Stimulated activated effector memory CD8-positive, alpha-beta T cell treated with anti-CD3 and anti-CD28 coated beads, Interleukin-12 subunit alpha, Interleukin-12 subunit beta, amount 100 ng/mL, for 72 hours (primary cell): ENCODE data around the gene ECSCR.
"Not testable (repeated sequence)": the region's sequence is repeated elsewhere in the genome, so short reads cannot be mapped to it uniquely, and the experiment has no call there.

Experiments used
- ATAC-seq: fragments of 150-1000 bp; cut with Tn5 transposase; 2 replicates; pipeline ENCODE4 v1.10.0; 2021
- DNase-seq, 2 donors: peaks; one replicate each; pipeline ENCODE4 v3.0.0; 2021 to 2022; ENCODE audit warnings: low spot score in 2 of 2
- H3K27ac Mint-ChIP-seq: one replicate; pipeline ENCODE4 v1.8.0; 2022; ENCODE audit warnings: mild to moderate bottlenecking, mixed read lengths
- H3K36me3 Mint-ChIP-seq: one replicate; pipeline ENCODE4 v1.8.0; 2022; ENCODE audit warnings: mild to moderate bottlenecking, mixed read lengths
- H3K4me1 Mint-ChIP-seq: one replicate; pipeline ENCODE4 v1.8.0; 2022; ENCODE audit warnings: mixed read lengths
- H3K4me3 Mint-ChIP-seq: one replicate; pipeline ENCODE4 v1.8.0; 2022; ENCODE audit warnings: mild to moderate bottlenecking, mixed read lengths
- H3K9me3 Mint-ChIP-seq: one replicate; pipeline ENCODE4 v1.8.0; 2022; ENCODE audit warnings: mixed read lengths

The ECSCR gene

DNA sequence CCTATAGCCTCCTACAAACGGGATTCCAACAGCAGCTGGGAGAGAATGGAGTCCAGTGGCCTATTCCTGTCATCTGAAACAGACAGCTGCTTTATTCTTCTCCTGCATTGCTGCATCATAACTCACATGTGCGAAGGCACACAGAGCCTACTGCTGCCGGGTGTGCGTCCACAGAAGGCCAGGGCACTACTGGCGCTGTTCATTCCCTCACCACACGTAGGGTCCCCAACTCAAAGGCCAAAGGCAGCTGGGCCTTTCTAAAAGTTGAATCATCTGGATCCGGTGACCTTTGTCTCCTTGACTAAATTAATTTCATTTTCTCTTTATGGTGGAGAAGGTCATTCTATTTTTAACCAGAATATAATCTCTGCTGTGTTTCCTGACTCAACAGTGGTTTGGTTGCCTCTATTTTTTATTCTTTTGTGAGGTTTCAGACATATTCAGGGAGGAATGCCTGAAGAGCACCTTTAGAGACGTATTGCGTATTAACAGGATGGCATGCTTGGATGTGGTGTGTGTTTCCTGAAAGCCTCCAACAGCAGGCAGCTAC, 47.9 kb downstream of the ECSCR start:
- no peak for DNase-seq
- peaks cover 58% of the 10 kb centered on the region for H3K36me3 Mint-ChIP-seq
- ATAC-seq = peak; percentile 9
- H3K27ac Mint-ChIP-seq = peak overlapping the region; percentile 90
- no peaks in the 10 kb centered on the region for H3K9me3 Mint-ChIP-seq
- peak overlapping the region; percentile 54 for H3K4me3 Mint-ChIP-seq
- peaks cover 44% of the 10 kb centered on the region for H3K4me1 Mint-ChIP-seq

GRCh38 chr5:139413963-139414362, 48.6 kb downstream of the ECSCR start:
- Mint-ChIP-seq H3K27ac (peak overlapping the region; percentile 90), H3K36me3 (peaks cover 51% of the 10 kb centered on the region), H3K9me3 (no peaks in the 10 kb centered on the region), H3K4me3 (peak overlapping the region; percentile 54), H3K4me1 (peaks cover 44% of the 10 kb centered on the region)
- ATAC-seq = peak; percentile 40
- no peak for DNase-seq

GRCh38 chr5:139413153-139413552, 49.4 kb downstream of the ECSCR start:
- Mint-ChIP-seq H3K27ac (peak overlapping the region; percentile 90), H3K36me3 (peaks cover 43% of the 10 kb centered on the region), H3K4me1 (peaks cover 44% of the 10 kb centered on the region), H3K9me3 (no peaks in the 10 kb centered on the region), H3K4me3 (no peak overlapping the region)
- ATAC-seq = no peak
- DNase-seq = no peak

GRCh38 chr5:139410993-139411828, 51.3 kb downstream of the ECSCR start:
- peaks cover 45% of the 10 kb centered on the region for H3K4me1 Mint-ChIP-seq
- peaks cover 24% of the 10 kb centered on the region for H3K36me3 Mint-ChIP-seq
- no peaks in the 10 kb centered on the region for H3K9me3 Mint-ChIP-seq
- H3K27ac Mint-ChIP-seq = no peak overlapping the region
- no peak overlapping the region for H3K4me3 Mint-ChIP-seq
- ATAC-seq (no peak), DNase-seq (no peak)

DNA sequence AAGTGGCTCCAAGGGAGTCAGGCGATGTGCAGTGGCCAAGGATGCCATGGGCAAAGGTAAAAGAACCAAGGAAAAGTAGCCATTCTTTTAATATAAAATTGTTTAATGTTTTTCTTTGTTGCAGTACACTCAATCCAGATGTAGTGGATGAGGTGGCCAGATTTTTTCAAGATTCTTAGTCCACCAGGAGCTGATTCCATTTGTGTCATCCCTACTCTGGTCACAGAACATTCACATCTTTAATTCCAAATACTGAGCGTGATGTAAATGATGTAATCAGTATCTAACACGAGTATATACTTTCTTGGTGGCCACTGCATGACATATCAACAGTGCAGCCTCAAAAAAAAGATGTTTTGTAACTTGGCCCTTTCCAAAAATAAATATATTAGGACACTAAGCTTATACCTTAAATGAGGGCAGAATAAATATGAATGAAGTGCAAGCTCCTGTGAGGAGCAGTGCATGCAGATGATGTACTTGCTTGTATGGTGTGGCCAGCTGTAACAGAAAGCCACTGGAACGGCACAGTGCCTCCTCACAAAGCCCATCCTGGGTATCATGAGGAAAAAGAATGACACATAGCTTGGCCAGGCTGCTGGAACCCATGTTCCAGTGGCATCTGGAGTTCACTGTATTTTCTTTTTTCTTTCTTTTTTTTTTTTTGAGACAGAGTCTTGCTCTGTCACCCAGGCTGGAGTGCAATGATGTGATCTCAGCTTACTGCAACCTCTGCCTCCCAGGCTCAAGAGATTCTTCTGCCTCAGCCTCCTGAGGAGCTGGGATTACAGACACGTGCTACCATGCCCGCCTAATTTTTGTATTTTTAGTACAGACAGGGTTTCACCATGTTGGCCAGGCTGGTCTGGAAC, 52.2 kb downstream of the ECSCR start:
- Mint-ChIP-seq H3K9me3 (no peaks in the 10 kb centered on the region), H3K4me3 (no peak overlapping the region), H3K36me3 (peaks cover 20% of the 10 kb centered on the region), H3K27ac (no peak overlapping the region), H3K4me1 (peaks cover 37% of the 10 kb centered on the region)
- no peak for DNase-seq
- ATAC-seq = no peak

DNA sequence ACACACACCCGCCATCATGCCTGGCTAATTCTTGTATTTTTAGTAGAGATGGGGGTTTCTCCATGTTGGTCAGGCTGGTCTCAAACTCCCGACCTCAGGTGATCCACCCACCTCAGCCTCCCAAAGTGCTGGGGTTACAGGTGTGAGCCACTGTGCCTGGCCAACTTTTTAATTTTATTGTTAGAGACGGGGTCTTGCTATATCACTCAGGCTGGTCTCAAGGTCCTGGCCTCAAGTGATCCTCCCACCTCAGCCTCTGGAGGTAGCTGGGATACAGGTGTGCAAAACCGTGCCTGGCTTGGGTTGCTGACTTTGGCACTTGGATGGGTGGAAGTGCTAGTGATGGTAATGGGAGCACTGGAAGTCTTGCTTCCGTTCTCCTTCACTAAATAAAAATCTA, 53.4 kb downstream of the ECSCR start:
- H3K4me1 Mint-ChIP-seq = peaks cover 31% of the 10 kb centered on the region
- peaks cover 20% of the 10 kb centered on the region for H3K36me3 Mint-ChIP-seq
- ATAC-seq, H3K4me3 Mint-ChIP-seq, H3K9me3 Mint-ChIP-seq, DNase-seq, H3K27ac Mint-ChIP-seq: not testable (repeated sequence)

- no peak overlapping the region for H3K4me3 Mint-ChIP-seq
- peaks cover 19% of the 10 kb centered on the region for H3K36me3 Mint-ChIP-seq
- peaks cover 31% of the 10 kb centered on the region for H3K4me1 Mint-ChIP-seq
- ATAC-seq (no peak), DNase-seq (no peak)
- H3K27ac Mint-ChIP-seq = peak overlapping the region; percentile 8
- no peaks in the 10 kb centered on the region for H3K9me3 Mint-ChIP-seq
These were observed 54.4 kb downstream of the ECSCR start for GRCh38 chr5:139408191-139408590.

DNA sequence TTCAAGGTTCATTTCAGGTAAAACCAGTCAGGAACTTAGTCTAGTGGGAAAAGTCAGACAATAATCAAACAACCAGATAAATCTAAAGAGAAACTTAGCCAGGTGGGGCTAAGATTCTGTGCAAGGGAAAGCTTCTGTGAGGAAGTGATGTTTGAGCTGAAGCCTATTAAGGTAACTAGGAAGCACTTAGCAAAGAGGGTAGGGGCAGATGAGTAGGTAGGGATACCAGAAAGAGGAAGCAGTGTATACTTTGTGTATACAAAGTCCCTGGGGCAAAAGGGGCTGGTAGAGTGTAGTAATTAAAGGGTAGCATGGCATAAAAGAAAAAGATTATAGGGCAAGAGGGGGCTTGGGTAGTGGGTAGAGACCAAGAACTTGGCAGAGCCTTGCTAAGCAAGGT, 55.0 kb downstream of the ECSCR start:
- ATAC-seq = no peak
- Mint-ChIP-seq H3K36me3 (peaks cover 13% of the 10 kb centered on the region), H3K27ac (peak overlapping the region; percentile 8), H3K4me3 (no peak overlapping the region), H3K4me1 (peaks cover 31% of the 10 kb centered on the region), H3K9me3 (no peaks in the 10 kb centered on the region)
- DNase-seq = no peak

DNA sequence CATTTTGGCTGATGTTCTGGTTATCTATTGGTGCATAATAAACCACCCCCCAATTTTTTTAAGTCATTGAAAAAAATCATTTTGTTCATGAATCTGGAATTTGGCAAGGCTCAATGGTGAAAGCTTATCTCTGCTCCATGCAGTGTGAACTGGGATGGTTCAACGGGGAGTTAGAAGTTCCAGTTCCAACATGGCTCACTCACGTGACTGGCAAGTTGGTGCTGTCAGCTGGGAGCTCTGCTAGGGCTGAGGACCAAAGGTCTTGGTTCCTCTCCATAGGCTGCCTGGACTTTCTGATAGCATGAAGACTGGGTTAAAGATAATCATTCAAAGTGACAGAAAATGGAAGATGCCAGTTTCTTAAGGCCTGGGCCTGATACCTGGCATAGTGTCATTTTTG, 55.6 kb downstream of the ECSCR start:
- Mint-ChIP-seq H3K4me1 (peaks cover 33% of the 10 kb centered on the region), H3K4me3 (no peak overlapping the region), H3K9me3 (no peaks in the 10 kb centered on the region), H3K36me3 (peaks cover 13% of the 10 kb centered on the region), H3K27ac (peak overlapping the region; percentile 8)
- ATAC-seq (no peak), DNase-seq (no peak)

- DNase-seq (no peak), ATAC-seq (no peak)
- H3K27ac Mint-ChIP-seq = peak overlapping the region; percentile 98
- H3K9me3 Mint-ChIP-seq = no peaks in the 10 kb centered on the region
- H3K4me1 Mint-ChIP-seq = peaks cover 38% of the 10 kb centered on the region
- H3K4me3 Mint-ChIP-seq = peak overlapping the region; percentile 87
- H3K36me3 Mint-ChIP-seq = peaks cover 19% of the 10 kb centered on the region
These were observed 58.1 kb downstream of the ECSCR start for GRCh38 chr5:139404484-139404840.

GRCh38 chr5:139403787-139404483, 58.6 kb downstream of the ECSCR start, which contains the start of gene SPATA24:
Gene SPATA24 (minus strand): TSS chr5:139404089. CDS start chr5:139404060, 29 bp downstream.
- peak; percentile 91 to 98 for DNase-seq
- peak; percentile 95 for ATAC-seq
- Mint-ChIP-seq H3K36me3 (peaks cover 19% of the 10 kb centered on the region), H3K9me3 (no peaks in the 10 kb centered on the region), H3K27ac (peak within 1 kb of the TSS; percentile 98), H3K4me3 (peak within 1 kb of the TSS; percentile 87), H3K4me1 (peaks cover 43% of the 10 kb centered on the region)

- H3K4me3 Mint-ChIP-seq = peak overlapping the region; percentile 87
- DNase-seq (no peak), ATAC-seq (no peak)
- H3K9me3 Mint-ChIP-seq = no peaks in the 10 kb centered on the region
- peaks cover 44% of the 10 kb centered on the region for H3K4me1 Mint-ChIP-seq
- H3K27ac Mint-ChIP-seq = peak overlapping the region; percentile 98
- peaks cover 19% of the 10 kb centered on the region for H3K36me3 Mint-ChIP-seq
These were observed 59.1 kb downstream of the ECSCR start for GRCh38 chr5:139403418-139403786.

DNA sequence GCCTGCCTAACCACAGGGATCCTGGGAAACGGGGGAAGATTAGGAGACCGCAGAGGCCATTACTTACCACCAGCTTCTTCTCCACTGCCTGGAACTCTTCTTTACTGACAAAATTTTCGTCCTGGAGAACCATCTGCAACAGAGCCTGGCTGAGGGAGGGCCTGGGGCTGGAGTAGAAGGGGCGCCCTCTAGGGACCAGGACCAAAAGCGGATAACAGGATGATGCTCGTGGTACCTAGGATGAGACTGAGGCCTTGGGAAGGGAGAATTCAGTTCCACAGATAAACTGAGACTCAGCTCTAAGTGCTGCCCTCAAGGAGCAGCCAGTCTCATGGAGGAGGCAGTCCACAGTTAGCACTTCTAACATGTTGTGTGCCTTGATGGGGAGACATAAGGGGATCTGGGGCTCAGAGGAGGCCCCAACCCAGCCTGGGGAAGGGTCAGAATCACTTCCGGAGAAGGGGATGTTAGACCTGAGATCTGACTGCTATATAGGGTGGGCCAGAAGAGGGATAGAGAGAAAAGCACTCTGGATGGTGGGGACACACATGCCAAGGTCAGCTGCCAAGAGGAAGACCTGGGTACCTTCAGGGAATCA, 59.9 kb downstream of the ECSCR start:
- DNase-seq = no peak
- peaks cover 23% of the 10 kb centered on the region for H3K36me3 Mint-ChIP-seq
- peak overlapping the region; percentile 87 for H3K4me3 Mint-ChIP-seq
- H3K4me1 Mint-ChIP-seq = peaks cover 45% of the 10 kb centered on the region
- H3K9me3 Mint-ChIP-seq = no peaks in the 10 kb centered on the region
- no peak for ATAC-seq
- H3K27ac Mint-ChIP-seq = peak overlapping the region; percentile 98

GRCh38 chr5:139401546-139401945, 61.0 kb downstream of the ECSCR start:
- Mint-ChIP-seq H3K4me3 (no peak overlapping the region), H3K9me3 (no peaks in the 10 kb centered on the region), H3K36me3 (peaks cover 34% of the 10 kb centered on the region), H3K4me1 (peaks cover 52% of the 10 kb centered on the region), H3K27ac (peak overlapping the region; percentile 45)
- no peak for DNase-seq
- no peak for ATAC-seq
